ENCODE results near the gene JUN.

Gene JUN

DNA sequence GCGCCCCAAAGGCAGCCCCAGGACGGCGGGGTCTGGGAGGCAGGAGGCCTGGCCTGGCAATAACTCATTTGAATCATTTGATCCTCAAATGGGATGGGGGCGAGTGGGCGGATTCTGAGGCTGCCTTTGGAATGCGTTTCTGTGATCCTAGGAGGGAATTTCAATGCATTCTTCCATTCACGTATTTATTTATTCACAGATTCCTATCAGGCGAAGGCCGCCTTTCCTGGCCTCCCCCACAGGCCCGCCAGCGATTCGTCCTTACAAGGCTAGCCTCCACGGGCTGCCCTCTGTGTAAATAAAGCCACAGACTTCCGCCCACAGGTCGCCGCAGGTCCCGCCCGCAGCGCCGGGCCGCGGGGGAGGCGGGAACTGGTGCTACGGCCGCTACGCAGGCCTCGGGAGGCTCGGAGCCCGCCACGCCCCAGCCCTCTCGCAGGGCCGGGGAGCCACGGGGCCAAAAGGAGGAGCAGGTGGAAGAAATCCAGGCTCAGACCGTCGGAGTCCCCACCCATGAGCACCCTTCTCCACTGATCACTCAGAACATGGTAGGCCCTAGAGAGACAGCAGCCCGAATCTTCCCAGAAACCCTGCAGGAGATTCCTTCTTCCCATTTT, 31.3 kb upstream of the JUN start:
- H3K4me3 ChIP-seq = peak overlapping the region; percentile 81
- peak; percentile 89 for DNase-seq (ENCODE audit: low spot score)
- TF ChIP-seq CTCF (IDR thresholded peaks at IDR 0.05) = no peak
- peak overlapping the region; percentile 91 to 93 for H3K27ac ChIP-seq

DNA sequence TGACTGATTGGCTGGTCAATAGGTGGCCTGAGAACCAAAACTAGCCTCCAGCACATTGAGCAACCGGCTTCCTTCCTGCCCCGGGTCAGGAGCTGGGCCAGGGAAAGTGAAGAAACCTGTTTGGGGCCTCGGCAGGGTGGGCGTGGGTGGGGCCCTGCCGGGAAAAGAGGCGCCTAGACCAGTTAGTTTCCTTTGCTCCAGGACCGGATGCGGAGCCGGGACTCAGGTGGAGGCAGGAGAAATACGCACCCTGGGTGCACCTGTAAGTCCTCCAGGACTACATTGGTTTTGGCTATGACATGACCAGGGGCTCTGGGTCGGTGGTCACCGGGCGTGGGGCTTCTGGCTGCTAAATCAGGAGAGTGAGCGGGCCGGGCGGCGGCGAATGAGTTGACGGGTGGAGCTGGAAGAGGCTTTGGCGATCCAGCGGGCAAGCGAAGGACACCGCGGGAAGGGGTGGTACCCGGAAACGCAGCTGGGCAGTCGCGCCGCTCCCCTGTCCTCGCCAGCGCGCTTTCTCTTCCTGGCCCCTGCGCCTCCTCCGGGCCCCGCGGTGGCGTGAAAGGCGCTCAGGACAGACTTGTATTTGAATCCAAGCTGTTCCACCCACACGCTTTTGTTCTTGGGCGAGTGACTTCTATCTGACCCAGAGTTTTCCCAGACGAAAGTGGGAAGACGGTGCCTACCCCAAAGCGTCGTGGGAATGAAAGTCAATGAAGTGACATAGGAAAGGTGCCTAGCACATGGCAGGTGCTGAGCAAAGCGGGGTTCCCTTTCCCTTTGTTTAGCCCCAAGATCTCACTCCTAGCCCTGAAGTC, 30.6 kb upstream of the JUN start:
- TF ChIP-seq CTCF (IDR thresholded peaks at IDR 0.05) = no peak
- peak overlapping the region; percentile 81 for H3K4me3 ChIP-seq
- H3K27ac ChIP-seq = peak overlapping the region; percentile 91 to 93
- DNase-seq (ENCODE audit: low spot score) = peak; percentile 78

GRCh38 chr1:58813801-58814200, 30.0 kb upstream of the JUN start:
- Histone ChIP-seq H3K27ac (peak overlapping the region; percentile 7 to 93), H3K4me3 (no peak overlapping the region)
- no peak for DNase-seq (ENCODE audit: low spot score)
- TF ChIP-seq CTCF (IDR thresholded peaks at IDR 0.05) = no peak

DNA sequence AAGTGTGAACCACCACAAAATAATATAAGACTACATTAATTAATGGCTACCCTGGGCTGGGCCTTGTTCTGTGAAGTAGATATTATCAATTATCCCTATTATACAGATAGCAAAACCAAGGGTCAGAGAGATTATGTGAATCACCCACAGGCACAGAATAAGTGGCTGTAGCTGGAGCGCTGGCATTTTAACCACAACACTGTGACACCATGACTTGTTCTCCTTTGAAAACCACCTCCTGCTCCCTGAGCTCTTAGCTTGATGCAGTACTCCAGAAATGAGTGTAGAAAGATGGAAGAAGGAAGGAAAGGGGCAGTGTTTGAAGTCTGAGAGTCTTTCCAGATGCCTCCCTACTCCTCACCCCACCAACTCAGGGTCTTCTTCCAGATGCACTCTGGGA, 29.5 kb upstream of the JUN start:
- DNase-seq (ENCODE audit: low spot score) = no peak
- no peak for TF ChIP-seq CTCF (IDR thresholded peaks at IDR 0.05)
- Histone ChIP-seq H3K27ac (peak overlapping the region; percentile 7 to 93), H3K4me3 (no peak overlapping the region)

DNA sequence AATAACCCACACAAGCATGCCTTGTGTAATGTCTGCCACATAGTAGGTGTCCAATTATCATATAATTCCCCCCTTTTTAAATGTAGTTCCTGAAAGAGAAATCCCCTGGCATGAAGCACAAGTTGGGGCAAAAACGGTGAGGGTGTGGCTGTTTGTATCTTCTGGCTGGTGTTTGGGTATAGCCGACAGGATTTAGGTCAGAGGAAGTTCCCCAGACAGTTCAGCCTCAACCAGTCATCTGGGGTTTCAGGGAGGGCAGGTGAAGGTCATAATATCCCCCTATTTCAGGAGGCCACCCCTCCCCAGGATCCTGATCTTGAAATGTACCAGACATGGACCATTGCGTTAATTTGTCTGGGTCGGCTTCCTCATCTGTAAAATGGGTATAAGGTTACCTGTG, 29.1 kb upstream of the JUN start:
- no peak overlapping the region for H3K4me3 ChIP-seq
- no peak for TF ChIP-seq CTCF (IDR thresholded peaks at IDR 0.05)
- DNase-seq (ENCODE audit: low spot score) = no peak
- peak overlapping the region in 1 of 2 donors; percentile 93 for H3K27ac ChIP-seq

DNA sequence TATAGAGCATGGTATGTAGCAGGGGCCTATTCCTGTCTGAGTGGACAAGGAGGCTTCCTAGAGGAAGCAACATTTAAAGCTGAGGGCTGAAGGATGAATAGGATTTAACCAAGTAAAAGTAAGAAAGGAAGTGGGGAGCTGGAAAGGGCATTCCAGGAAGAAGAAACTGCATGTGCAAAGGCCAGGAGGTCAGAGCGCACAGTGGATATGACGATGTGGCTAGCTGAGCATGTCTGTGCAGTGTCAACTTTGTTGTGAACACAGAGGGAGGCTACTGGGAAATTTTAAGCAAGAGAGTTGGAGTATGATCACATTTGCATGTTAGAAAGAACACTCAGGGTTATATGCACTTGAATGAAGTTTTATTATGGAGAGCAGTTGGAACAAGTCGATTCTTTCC, 28.6 kb upstream of the JUN start:
- no peak for DNase-seq (ENCODE audit: low spot score)
- Histone ChIP-seq H3K27ac (peak overlapping the region in 1 of 2 donors; percentile 93), H3K4me3 (no peak overlapping the region)
- TF ChIP-seq CTCF (IDR thresholded peaks at IDR 0.05) = no peak

DNA sequence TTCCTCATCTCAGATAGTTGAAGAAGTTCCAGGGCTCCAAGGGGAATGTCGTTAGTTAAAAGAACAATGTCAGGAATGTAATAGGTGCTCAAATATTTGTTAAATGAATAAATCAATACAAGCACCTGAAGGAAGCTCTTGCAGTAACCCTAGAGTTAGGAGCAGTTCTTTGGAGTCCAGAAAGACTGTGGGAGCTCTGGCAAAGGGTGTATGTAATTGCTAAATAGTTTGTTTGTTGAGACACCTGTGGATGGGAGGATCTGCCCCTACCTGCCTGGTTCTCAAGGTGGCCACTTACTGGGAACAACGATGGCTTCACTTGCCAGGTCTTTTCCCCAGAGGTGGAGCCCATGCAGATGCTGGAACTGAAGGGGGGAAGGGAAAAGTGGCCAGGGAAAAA, 27.5 kb upstream of the JUN start:
- Histone ChIP-seq H3K4me3 (no peak overlapping the region), H3K27ac (no peak overlapping the region)
- no peak for TF ChIP-seq CTCF (IDR thresholded peaks at IDR 0.05)
- no peak for DNase-seq (ENCODE audit: low spot score)

Measured in coronary artery (tissue), 2 donors.